Lower leg skin (tissue), 4 donors: ENCODE results near the gene SOX5. TPM values are rescaled to one million over a fixed set of nuclear protein-coding genes. Genes with fewer than 3 reads are reported as not detected.
"Not testable (repeated sequence)": the region's sequence is repeated elsewhere in the genome, so short reads cannot be mapped to it uniquely, and the experiment has no call there.

Experiments
- DNase-seq, 2 donors: peaks; one replicate each; pipeline ENCODE4 v3.0.0-alpha.2; 2019; ENCODE audit warnings: low spot score in 2 of 2
- H3K4me3 ChIP-seq: fragments of 200-600 bp; sonication (generic); 2 replicates; pipeline ENCODE4 v1.5.1; 2017; ENCODE audit warnings: mild to moderate bottlenecking, low read depth; ENCODE audit not compliant: poor library complexity, severe bottlenecking
- CTCF ChIP-seq, 3 donors: fragments of 450-650 bp; IDR thresholded peaks; one replicate each; pipeline ENCODE4 v1.5.1; 2016; ENCODE audit warnings: antibody characterized with exemption in 3 of 3, mild to moderate bottlenecking in 3 of 3, moderate library complexity in 2 of 3
- POLR2A ChIP-seq, 2 donors: fragments of 450-650 bp; IDR thresholded peaks; one replicate each; pipeline ENCODE4 v1.6.1; 2016 to 2017; ENCODE audit warnings: antibody characterized with exemption in 2 of 2, mild to moderate bottlenecking in 1 of 2, moderate library complexity in 1 of 2
- WGBS, 2 donors: methylation state at CpG; one replicate each; pipeline ENCODE4 v1.1.5; 2018; 5-methylcytosine and 5-hydroxymethylcytosine counted together
- intact Hi-C: fragments of 100-400 bp; cut with DNase I; formaldehyde crosslinking; loops from one replicate; pipeline ENCODE4 v1.15.0; 2023; ENCODE audit warnings: low total_unique reads
- total RNA-seq, 4 donors: library from RNA; depleted of rRNA; stranded (reverse); fragments of >200 nt; gene quantifications; one replicate each; pipeline ENCODE4 v1.1.0, GENCODE V29; 2016

The SOX5 gene
- total RNA-seq, 4 donors from 2014 or later: 23.7 to 59.7 (median 33.6) TPM

- WGBS, 2 donors: 95 to 97% methylated on average over 3 of the region's 3 CpGs
- no peak overlapping the region for H3K4me3 ChIP-seq
- DNase-seq: no peak
- intact Hi-C loops: no loop called here
- no peak for TF ChIP-seq POLR2A (IDR thresholded peaks at IDR 0.05)
- TF ChIP-seq CTCF (IDR thresholded peaks at IDR 0.05): no peak
Measured at GRCh38 chr12:23731035-23731434, 218.4 kb downstream of the SOX5 start.

- intact Hi-C loops: no loop called here
- no peak overlapping the region for H3K4me3 ChIP-seq
- TF ChIP-seq POLR2A (IDR thresholded peaks at IDR 0.05) (no peak), CTCF (IDR thresholded peaks at IDR 0.05) (no peak)
- DNase-seq: no peak
Measured at GRCh38 chr12:23729359-23729758, 220.1 kb downstream of the SOX5 start.

- TF ChIP-seq POLR2A (IDR thresholded peaks at IDR 0.05) (no peak), CTCF (IDR thresholded peaks at IDR 0.05) (no peak)
- DNase-seq: no peak
- H3K4me3 ChIP-seq: no peak overlapping the region
- intact Hi-C loops: no loop called here
- whole genome bisulfite sequencing, 2 donors: 84 to 85% methylated on average over 2 of the region's 2 CpGs
Measured at GRCh38 chr12:23726646-23727045, 222.8 kb downstream of the SOX5 start.

- H3K4me3 ChIP-seq: no peak overlapping the region
- no peak for DNase-seq
- no peak for TF ChIP-seq CTCF (IDR thresholded peaks at IDR 0.05)
- TF ChIP-seq POLR2A (IDR thresholded peaks at IDR 0.05): no peak
- intact Hi-C loops: no loop called here
- 73 to 74% methylated on average over 7 of the region's 7 CpGs for WGBS, 2 donors
Measured at GRCh38 chr12:23722655-23723054, 226.8 kb downstream of the SOX5 start.

GRCh38 chr12:23721268-23721667 is 228.2 kb downstream of the SOX5 start:
- TF ChIP-seq CTCF (IDR thresholded peaks at IDR 0.05): no peak
- TF ChIP-seq POLR2A (IDR thresholded peaks at IDR 0.05): no peak
- no peak for DNase-seq
- intact Hi-C loops: no loop called here
- WGBS, 2 donors: 95 to 96% methylated on average over 8 of the region's 8 CpGs
- no peak overlapping the region for H3K4me3 ChIP-seq

- intact Hi-C loops: no loop called here
- no peak for DNase-seq
- TF ChIP-seq POLR2A (IDR thresholded peaks at IDR 0.05) (no peak), CTCF (IDR thresholded peaks at IDR 0.05) (no peak)
- WGBS, 2 donors: 81 to 85% methylated on average over 2 of the region's 2 CpGs
- no peak overlapping the region for H3K4me3 ChIP-seq
Measured at GRCh38 chr12:23719493-23719892, 230.0 kb downstream of the SOX5 start.

- 93 to 95% methylated on average over 4 of the region's 4 CpGs for WGBS, 2 donors
- intact Hi-C loops: not testable (repeated sequence)
Measured at GRCh38 chr12:23710361-23710760, 239.1 kb downstream of the SOX5 start.

More at GRCh38 chr12:23710361-23710760, 239.1 kb downstream of the SOX5 start:
- not testable (repeated sequence) for H3K4me3 ChIP-seq, DNase-seq
